ENCODE results near the gene INHA.

Gene INHA, protein sequence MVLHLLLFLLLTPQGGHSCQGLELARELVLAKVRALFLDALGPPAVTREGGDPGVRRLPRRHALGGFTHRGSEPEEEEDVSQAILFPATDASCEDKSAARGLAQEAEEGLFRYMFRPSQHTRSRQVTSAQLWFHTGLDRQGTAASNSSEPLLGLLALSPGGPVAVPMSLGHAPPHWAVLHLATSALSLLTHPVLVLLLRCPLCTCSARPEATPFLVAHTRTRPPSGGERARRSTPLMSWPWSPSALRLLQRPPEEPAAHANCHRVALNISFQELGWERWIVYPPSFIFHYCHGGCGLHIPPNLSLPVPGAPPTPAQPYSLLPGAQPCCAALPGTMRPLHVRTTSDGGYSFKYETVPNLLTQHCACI

DNA sequence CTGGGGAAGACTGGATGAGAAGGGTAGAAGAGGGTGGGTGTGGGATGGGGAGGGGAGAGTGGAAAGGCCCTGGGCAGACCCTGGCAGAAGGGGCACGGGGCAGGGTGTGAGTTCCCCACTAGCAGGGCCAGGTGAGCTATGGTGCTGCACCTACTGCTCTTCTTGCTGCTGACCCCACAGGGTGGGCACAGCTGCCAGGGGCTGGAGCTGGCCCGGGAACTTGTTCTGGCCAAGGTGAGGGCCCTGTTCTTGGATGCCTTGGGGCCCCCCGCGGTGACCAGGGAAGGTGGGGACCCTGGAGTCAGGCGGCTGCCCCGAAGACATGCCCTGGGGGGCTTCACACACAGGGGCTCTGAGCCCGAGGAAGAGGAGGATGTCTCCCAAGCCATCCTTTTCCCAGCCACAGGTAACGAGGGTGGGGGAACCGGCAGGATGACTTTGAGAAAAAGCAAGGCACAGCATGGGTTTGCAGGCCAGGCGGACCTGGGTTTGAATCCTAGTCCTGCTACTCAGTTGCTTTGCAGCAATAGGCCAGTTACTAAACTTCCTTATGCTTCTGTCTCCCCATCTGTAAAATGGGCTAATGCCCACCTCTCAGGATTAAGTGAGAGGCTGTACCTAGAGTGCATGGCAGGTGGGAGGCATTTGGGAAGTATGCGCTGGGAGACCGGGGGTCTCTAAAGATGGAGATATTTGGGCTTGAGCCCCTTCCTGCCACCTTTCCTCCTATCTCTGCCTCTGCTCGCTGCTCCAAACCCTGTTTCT, at the start of gene INHA:
TSS of gene INHA (plus strand) at position 74 of the 765 bp plus-strand sequence. CDS start at position 139, 65 bp downstream.
- DNase-seq, result no peak

DNA sequence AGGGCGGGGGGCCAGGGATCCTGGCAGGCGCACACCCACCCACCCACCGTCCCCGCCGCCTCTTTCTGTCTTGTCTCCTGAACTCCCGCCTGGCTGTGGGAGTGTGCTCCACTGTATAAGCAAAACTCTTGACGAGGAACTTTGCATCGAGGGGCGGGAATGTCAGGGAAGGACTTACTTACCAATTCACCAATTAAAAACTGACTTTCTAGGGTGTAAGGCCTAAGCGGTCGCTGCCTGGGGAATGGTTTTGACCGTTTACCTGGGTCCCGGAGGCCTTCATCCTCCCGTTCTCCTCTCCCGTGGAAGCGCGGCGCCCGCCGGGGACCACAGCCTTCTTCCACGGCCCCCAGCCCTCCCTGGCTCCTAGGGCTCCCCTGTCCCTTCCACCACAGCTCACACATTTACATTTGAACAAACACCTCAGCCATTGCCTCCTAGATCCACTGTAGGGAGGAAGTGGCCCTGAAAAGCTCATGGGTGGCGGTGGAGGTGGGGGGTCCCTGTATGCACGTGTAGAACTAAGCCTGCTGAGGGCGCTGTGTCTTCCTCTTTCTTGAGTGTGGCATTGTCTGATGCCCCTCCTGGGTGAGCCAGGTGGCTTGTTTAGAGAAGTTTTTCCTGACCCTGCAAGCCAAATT, 49.0 kb upstream of the INHA start:
- DNase-seq, result peak; percentile 38

DNA sequence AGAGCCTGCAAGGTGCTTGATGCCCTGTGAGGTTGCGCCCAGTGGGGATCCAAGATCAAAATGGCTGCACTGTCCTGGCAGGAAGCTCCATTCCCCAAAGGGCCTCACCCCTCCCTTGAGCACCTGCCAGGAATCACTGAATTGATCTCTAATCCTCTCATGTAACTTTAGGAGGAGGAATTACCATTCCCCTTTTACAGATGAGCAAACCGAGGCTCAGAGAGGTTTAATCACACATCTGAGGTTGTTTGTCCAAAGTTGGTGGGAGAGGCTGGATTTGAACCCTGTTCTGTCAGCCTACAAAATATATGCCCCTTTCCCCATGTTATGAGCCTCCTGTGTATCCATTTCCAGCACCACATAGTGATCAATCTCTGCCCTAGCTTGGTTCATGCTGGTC, 47.3 kb upstream of the INHA start:
- no peak for DNase-seq

DNA sequence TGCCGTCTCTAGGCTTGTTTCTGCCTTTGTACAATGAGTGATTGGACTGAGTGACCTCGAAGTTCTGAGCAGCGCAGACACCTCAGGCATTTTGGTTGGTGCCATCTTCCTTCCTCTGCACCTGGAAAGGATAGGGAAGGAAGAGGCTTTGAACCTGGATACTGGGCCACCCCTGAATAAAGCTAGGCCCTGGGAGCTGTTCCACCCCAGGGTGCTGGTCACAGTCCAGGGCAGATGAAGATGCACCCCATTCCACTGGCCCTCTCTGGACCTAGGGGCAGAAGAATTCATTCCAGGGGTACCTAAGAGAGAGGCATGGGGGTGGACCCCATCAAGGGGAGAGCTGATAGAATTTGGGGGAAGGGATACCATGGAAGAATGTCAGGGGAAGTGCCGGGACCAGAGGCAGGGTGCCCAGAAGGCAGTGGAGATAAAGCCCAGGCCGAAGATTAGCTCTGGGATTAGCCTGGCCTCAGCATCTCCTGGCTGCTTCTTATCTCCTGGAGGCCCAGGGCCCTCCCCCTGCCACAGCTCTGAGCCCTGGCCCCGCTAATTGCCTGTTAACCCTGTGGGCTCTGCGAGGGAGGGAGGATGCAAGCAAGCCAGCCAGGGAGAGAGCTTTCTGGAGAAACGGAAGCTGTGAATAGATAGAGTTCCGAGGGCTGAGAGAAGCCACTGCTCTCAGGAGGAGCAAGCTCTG, 46.4 kb upstream of the INHA start:
- no peak for DNase-seq

DNA sequence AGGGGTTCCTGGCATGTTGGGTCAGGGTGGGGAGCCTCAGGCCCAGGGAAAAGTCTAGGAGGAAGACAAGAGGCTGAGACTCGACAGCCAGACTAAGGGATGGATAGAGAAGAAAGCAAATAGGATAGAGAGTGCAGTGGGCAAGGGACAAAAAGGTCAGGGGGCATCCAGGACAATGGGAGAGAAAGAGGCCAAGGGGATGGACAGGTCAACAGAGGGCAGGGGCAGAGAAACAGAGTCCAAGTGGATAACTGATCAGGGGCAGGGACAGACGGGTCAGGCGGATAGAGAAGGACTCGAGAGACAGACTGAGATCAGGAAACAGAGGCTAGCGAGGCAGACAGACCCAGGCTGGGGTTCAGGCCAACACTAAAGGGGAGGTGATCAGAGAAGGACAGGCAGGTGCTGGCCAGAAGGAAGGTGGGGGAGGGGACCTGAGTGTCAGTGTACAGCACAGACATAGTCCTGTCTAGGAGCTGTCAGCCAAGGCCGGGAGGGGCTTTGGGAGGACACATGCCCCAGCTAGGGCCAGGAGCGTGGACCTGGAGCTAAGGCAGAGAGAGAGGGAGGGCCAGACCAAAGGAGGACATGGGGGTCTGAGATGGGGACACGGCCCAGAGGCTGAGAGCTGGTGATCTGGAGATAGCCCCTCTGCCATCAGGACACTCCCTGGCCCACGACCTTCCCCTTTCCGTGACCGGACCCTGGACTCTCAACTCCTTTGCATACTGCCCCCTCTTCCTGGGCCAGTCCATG, 45.6 kb upstream of the INHA start:
- no peak for DNase-seq

DNA sequence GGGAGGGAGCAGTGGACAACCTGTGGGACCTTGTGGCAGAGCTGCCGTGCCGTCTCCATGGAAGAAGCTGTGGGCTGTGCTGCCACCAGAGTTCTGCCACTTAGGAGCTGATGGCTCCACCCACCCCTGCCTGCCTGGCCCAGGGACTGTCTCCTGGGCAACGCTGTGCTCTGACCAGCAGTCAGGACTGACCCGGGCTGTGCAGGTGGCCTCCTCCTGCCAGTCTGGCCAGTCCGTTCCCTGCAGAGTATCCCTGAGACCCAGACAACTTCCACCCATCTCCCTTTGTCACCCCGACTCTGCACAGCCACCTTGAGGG, 45.1 kb upstream of the INHA start:
- DNase-seq, result no peak

DNA sequence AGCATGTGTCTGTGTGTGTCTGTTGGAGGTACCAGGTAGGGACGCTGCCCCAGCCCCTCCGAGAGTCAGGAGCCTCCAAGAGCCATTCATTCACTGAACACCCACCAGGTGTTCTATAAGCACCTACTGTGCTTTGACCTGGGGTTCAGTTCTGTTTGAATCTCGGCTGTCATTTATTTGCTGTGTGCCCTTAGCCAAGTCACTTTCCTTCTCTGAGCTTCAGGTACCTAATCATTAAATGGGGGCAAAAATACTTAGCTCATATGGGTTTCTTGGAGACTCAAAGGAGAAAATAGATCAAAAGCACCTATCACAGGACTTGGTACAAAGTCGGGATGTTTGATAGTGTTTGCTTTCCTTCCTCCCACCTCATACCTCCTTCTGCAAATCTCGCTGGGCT, 44.6 kb upstream of the INHA start:
- DNase-seq, result no peak

DNA sequence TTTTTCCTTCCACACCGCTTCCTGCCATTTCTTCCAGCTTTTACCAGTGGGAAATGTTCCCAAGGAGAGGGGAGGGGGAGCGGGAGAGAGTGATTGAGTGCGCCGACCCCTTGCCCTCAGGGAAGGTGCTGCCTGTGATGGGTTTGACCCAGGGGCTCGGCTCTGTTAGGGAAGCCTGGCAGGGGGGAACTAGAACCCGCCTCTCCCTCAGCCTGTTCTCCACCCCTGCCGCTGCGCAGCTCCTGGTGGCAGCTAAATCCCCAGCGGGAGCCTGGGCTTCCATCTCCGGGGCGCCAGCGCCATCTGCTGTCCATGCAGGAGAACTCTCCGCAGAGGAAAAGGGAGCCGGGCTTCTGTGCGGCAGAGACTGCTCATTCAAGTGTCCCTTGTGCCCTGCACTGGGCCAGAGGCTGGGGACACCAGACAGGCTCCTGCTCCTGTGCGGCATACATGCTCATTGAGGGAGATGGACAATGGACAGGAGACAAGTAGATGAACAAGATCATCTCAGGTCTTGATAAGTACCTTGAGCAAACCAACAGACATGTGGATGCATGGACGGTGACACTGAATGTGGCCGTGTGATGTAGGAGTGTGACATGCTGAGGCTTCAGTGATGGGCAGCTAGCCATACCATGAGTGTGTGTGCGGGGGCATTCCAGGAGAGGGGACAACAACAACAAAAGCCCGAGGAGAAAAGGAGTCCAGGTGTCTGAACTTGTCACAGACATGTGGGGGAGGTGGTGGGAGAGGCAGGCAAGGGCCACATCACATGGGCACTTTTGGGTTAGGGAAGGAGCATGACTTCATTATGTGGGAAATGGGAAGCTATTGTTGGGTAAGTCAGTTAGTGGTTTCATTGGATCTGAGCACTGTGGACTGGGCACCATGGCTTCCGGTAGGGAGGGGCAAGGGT, 41.8 kb upstream of the INHA start:
- DNase-seq, result peak; percentile 65

DNA sequence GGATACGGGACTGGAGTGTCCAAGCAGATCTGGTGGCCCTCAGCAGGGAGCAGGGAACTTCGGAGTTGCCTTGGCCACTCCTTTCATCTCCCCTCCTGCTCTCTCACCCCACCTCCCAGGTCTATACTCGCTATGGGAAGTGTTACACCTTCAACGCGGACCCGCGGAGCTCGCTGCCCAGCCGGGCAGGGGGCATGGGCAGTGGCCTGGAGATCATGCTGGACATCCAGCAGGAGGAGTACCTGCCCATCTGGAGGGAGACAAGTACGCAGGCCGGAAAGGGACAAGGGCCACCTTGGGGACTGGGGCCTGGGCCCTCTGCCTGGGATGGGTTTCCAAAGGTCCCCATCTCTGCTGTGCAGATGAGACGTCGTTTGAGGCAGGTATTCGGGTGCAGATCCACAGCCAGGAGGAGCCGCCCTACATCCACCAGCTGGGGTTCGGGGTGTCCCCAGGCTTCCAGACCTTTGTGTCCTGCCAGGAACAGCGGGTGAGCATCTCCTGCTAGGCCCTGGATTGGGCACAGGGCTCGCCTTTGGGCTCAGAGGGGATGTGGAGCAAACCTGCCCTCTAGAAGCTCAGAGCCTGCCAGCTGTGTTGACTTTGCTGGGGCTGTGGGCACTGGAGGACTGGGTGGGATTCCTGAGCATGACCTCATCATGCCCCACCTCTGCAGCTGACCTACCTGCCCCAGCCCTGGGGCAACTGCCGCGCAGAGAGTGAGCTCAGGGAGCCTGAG, 40.3 kb upstream of the INHA start:
- DNase-seq, result no peak

DNA sequence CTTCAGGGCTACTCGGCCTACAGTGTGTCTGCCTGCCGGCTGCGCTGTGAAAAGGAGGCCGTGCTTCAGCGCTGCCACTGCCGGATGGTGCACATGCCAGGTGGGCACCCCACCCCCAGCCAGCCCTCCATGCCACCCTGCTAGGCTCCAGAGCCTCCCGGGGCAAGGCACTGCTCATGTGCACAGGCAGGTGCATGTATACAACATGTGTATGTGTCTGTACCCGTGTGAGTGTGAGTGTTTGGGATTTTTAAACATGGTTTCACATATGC, 39.8 kb upstream of the INHA start:
- DNase-seq, result no peak

DNA sequence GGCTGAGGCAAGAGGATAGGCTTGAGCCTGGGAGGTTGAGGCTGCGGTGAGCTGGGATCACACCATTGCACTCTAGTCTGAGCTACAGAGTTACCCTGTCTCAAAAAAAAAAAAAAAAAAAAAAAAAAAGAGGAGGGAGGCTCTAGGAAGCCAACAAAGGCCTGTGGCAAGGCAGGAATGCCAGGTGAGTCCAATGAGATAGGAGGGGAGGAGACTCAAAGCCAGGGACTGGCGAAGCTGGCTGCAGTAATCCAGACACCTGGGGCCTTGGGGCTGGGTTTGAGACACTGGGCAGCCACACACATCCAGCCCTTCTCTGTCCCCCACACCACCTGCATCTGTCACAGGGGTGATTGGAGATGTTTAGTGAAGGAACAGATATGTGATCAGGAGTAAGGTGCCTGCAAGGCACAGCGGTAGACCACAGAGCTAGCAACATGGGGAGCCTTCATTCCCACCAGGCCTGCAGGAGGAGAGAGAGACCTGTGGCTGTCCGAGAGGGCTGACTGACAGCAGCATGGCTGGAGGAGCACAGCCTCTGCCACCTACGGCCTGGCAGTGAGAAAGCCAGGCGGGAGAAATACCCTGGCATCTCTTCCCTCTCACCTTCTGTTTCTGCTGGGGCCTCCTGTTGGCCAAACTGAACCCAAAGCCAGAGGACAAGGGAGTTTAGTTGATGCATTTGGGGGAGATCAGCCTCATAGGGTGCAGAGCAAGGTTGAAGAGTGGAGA, 38.0 kb upstream of the INHA start:
- DNase-seq, result no peak

DNA sequence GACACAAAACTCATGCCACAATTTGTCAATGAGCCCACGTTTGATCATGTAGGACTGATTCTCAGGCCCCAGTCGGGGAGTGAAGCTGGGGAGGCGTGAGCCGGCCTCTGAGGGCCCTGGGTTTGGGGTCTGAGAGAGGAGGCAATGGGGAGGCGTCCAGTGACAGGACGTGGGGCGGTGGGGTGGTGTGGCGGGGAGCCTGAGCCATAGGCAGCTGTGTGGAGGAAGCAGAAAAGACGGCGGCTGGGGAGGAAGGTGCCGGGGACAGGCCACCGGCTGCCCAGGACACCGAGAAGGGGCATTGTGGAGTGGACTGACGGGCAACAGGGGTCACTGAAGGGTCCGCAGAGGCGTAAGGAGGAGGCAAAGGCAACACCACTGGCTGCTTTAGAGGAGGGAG, 35.7 kb upstream of the INHA start:
- DNase-seq, result no peak

DNA sequence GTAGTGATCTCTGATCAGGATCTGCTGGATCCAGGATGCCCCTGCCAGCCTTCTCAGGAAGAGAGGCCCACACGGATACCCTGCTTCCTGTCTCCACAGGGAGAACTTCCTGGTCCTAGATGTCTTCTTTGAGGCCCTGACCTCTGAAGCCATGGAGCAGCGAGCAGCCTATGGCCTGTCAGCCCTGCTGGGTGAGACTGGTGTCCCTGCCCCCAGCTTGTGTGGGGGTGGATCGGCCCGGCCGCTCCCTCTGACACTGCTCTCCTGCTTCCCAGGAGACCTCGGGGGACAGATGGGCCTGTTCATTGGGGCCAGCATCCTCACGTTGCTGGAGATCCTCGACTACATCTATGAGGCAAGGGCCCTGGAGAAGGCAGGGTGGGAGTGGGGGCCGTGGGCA, 35.1 kb upstream of the INHA start:
- DNase-seq, result no peak

DNA sequence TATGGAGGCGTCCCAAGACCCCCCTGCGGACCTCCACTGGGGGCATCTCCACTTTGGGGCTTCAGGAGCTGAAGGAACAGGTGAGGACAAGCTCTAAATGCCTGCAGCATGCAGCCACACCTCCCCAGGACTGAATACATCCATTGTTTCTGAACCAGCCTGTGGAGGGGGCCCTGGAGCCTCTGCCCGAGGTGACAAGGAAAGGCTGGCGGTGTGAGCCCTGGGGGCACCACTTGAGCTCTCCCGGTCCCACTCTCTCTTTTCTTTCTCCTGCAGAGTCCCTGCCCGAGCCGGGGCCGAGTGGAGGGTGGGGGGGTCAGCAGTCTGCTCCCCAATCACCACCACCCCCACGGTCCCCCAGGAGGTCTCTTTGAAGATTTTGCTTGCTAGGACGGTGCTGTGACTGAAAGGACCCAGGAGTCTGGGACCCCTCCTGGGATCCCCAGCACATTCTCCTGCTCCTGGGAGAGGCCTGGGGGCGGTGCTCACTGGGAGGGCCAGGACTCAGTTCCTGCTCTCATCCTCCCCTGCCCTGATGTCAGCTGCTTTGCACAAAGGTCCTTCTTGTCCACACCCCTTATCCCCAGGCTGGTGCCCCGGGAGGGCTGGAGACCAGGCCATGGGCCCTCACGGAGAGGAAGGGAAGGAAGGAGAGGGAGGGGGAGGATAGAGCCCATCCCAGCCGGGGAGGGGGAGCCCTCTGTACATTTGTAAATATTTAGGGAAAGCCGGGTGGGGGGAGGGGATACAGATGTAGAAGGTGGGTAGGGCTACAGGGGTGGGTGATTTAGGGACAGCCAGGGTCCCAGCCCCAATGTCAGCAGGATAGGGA, 34.2 kb upstream of the INHA start:
- DNase-seq, result no peak

DNA sequence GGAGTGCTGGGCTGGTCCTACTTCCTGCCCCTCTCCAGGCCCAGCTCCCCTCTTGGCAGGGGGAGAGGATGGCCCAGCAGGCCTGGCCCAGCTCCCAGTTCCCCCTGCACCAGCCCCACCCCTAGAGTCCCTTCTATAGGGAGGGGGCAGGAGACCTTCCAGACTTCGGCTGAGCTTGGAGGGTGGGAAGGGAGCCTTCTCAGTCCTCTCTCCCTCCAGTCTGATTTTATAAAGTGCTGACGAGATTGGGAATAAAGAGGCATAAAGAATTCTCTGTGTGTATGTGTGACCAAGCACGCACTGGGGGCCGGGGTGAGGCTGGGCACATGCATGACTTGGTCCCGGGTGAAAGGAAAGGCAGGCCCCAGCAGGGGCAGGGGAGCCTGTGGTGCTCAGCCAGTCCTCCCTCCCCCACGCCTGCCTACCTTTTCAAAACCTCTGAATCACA, 33.6 kb upstream of the INHA start:
- no peak for DNase-seq

DNA sequence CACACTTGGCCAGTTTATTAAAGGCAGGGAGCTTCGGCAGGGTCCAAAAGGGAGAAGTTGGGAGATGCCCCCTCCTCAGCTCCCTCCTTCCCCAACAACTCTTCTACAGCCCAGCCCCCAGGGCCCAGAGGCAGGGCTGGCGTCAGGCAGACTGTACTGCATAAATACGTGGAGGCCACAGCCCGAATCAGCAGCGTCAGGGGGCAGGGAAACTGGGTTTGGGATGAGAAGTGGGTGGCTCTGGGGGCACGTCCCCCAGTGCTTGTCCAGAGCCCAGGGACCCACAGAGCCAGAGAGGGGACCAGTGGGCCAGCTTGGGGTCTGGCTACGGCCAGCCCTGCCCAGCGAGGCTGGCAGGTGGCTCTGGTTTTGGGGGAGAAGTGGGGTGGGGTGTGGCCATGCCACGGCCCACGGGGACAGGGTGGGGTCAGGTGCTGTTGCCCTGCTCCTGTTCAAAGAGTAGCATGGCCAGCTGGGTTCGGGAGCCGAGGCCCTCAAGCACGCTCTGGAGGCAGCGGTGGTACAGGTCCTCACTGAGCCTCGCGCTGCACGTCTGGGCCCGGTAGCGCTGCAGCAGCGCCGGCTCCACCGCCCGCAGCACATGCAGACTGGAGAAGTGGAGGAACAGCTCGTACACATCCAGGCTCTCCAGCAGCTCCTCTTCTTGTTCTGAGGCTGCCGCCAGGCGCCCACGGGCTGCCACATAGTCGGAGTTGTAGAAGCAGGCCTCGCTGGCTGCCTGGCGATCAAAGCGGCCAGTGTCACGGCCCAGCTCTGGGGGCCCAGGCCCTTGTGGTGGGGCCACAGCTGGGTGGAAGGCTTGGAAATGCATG, 32.9 kb upstream of the INHA start:
- DNase-seq, result no peak

DNA sequence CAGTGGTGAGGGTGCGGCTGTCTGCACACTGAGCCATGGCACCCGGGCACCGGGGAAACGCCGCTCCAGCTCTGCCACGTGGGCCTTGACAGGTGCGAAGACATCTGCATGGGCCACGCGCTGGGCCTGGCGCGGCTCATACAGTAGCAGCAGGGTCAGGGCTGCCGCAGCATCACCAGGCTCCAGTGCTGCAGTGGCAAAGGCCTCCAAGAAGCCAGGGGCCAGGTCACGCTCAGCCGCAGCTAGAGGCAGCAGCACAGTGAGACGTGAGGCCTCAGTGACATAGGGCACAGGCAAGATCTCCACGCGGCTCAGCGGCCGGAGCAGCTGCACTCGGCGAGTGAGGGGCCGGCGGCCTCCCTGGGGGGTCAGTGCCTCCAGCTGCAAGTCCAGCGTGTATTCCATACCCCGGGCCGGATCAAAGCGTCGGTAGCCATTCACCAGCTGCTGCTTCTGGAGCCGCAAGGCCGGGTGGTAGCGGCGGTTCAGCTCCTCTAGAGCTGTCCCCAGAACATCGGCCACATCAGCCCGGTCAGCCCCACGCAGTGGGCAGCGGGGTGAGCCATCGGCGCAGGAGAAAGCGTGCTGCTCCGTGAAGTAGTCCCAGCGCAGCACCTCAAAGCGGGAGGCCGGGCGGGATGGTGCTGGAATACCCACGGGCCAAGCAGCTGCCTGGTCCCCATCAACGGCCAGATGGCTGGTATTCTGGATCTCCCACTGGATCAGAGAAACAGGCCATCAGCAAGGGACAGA, 32.0 kb upstream of the INHA start:
- DNase-seq, result no peak

Measured in NCI-H526 treated with DMSO at 0.1 percent for 48 hours (cell line).